Activated naive CD8-positive, alpha-beta T cell treated with anti-CD3 and anti-CD28 coated beads, Interleukin-2, amount 50 U/mL, for 24 hours (primary cell): ENCODE results near the gene ATE1.

Experiments
- ATAC-seq: fragments of 150-1000 bp; cut with Tn5 transposase; one replicate; pipeline ENCODE4 v1.10.0; 2021
- DNase-seq: peaks from one replicate; pipeline ENCODE4 v3.0.0; 2021
- H3K27ac Mint-ChIP-seq: one replicate; pipeline ENCODE4 v1.8.0; 2021; ENCODE audit warnings: mild to moderate bottlenecking, mixed read lengths
- H3K27me3 Mint-ChIP-seq: one replicate; pipeline ENCODE4 v1.8.0; 2021; ENCODE audit warnings: mixed read lengths
- H3K36me3 Mint-ChIP-seq: one replicate; pipeline ENCODE4 v1.8.0; 2021; ENCODE audit warnings: low read depth, mixed read lengths
- H3K4me1 Mint-ChIP-seq: one replicate; pipeline ENCODE4 v1.8.0; 2021; ENCODE audit warnings: mixed read lengths
- H3K4me3 Mint-ChIP-seq: one replicate; pipeline ENCODE4 v1.8.0; 2021; ENCODE audit warnings: mild to moderate bottlenecking, moderate library complexity, mixed read lengths
- H3K9me3 Mint-ChIP-seq: one replicate; pipeline ENCODE4 v1.8.0; 2021; ENCODE audit warnings: mixed read lengths

The ATE1 gene

DNA sequence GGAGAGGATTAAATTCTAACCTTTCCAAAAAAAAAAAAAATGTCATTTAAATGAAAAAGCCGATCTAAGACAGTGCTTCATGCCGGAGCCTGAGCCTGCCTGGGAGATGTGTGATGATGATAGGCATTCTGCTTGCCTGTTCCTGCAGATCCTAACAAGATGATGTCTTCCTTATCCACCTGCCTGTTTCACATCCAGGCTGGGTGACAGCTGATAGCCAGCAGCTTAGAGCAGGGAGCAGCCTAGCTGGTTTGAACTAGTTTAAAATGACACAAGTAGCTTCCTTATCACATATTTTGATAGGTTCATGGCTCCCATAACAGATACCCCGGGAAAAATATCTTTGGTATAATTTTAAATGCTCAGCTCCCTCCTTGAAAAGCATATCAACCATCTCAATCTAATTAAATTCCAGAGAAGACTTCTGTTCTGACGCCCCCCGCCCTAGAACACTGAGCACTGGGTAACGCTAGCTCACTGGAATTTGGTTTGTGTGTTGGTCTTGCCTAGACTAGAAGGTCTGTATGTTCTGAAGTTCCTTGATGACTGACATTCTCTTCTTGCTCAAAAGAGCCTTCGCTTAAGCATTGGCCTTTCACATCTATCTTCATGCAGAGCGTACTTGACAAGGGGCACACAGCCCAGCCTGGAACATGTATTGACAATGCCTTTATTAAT, 232.7 kb downstream of the ATE1 start:
- ATAC-seq (no peak), DNase-seq (no peak)
- H3K4me1 Mint-ChIP-seq = no peaks in the 10 kb centered on the region
- H3K36me3 Mint-ChIP-seq = no peaks in the 10 kb centered on the region
- H3K27ac Mint-ChIP-seq = no peak overlapping the region
- H3K9me3 Mint-ChIP-seq = no peaks in the 10 kb centered on the region
- H3K27me3 Mint-ChIP-seq = peaks cover 3% of the 10 kb centered on the region
- H3K4me3 Mint-ChIP-seq = no peak overlapping the region

DNA sequence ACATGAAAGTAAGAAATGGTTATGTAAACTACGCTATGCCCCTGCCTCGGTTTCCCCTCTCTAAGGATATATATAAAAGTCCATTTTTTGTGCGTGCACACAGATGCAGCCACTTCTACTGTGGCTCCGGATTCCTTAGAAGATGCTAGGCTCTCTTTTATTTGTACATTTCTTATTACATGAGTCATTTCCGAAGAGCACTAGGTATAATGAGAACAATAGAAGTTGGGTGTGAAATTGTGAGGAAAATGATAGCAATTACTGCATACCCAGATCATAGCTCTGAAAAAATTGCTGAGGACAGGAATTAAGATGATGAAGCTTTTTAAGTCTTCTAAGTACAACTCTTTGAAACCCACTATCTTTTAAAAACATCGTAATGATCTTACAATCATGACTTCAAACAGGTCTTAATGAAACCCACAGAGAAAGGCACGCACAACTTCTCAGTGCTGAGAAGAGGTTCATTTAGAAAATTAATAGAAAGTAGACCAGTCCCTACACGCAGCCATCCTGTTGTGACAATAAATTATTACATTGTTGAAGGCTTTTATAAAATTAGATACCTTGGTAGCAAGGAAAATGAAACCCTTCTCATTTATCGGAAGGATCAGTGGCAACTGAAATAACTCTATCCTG, 233.4 kb downstream of the ATE1 start:
- H3K27ac Mint-ChIP-seq = no peak overlapping the region
- no peaks in the 10 kb centered on the region for H3K36me3 Mint-ChIP-seq
- no peak overlapping the region for H3K4me3 Mint-ChIP-seq
- H3K4me1 Mint-ChIP-seq = no peaks in the 10 kb centered on the region
- DNase-seq (no peak), ATAC-seq (no peak)
- H3K27me3 Mint-ChIP-seq = peaks cover 3% of the 10 kb centered on the region
- no peaks in the 10 kb centered on the region for H3K9me3 Mint-ChIP-seq

DNA sequence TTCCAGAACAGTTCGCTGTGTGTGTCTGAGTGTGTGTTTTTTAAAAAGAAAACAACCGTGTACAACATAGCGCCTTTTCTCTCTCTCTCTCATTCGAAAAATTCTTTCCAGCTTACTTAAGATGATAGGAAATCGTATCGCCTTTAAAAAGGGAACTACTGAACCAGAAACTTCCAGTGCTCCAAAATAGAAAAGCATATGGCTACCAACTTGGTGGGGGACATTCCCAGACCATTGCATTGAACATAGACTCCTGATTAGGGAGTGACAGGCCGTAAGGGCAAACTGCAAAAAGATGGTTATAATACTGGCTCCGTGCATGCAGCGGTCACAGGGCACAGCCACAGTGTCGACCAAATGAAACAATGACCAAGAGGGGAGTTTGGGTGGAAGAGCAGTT, 235.2 kb downstream of the ATE1 start:
- Mint-ChIP-seq H3K9me3 (no peaks in the 10 kb centered on the region), H3K4me3 (no peak overlapping the region), H3K4me1 (no peaks in the 10 kb centered on the region), H3K36me3 (no peaks in the 10 kb centered on the region), H3K27me3 (peaks cover 3% of the 10 kb centered on the region), H3K27ac (no peak overlapping the region)
- DNase-seq = no peak
- ATAC-seq = no peak

DNA sequence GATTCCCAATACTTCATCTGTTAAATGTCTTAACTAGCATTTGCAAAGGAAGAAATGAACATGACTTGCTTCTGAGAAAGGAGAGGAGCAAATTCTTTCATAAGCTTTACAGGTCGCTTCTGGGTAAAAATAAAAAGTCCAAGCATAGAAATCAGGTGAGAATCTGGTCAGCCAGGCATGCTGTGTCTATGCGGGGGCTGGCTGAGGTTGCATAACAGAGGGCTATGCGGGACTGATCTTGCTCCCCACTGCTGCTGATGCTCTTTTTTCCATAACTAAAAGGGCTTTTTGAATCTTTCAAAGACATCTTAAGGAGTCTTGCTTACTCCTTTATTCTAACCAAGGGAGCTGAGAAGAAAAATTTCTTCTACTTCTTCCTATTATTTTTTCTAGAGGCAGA, 236.9 kb downstream of the ATE1 start:
- H3K4me3 Mint-ChIP-seq = no peak overlapping the region
- H3K36me3 Mint-ChIP-seq = no peaks in the 10 kb centered on the region
- H3K4me1 Mint-ChIP-seq = no peaks in the 10 kb centered on the region
- no peak for DNase-seq
- no peak for ATAC-seq
- peaks cover 3% of the 10 kb centered on the region for H3K27me3 Mint-ChIP-seq
- H3K27ac Mint-ChIP-seq = no peak overlapping the region
- H3K9me3 Mint-ChIP-seq = no peaks in the 10 kb centered on the region
